ENCODE results near the gene NRBF2. TPM values are rescaled to one million over a fixed set of nuclear protein-coding genes. Genes with fewer than 3 reads are reported as not detected.
A peak's percentile ranks its signal among the peaks of the same experiment; 100 is the strongest.

The NRBF2 gene
- total RNA-seq, 1 experiment from 2014 or later = 32.9 TPM

- no peak overlapping the region for H3K4me3 ChIP-seq
- H3K9me3 ChIP-seq = no peaks in the 10 kb centered on the region
- no peaks in the 10 kb centered on the region for H3K27me3 ChIP-seq
- peaks cover 44% of the 10 kb centered on the region for H3K36me3 ChIP-seq
- no peak for DNase-seq
These were observed 40.5 kb downstream of the NRBF2 start for GRCh38 chr10:63173468-63174232.

GRCh38 chr10:63175534-63175933 lies 42.4 kb downstream of the NRBF2 start:
- Histone ChIP-seq H3K27me3 (no peaks in the 10 kb centered on the region), H3K9me3 (no peaks in the 10 kb centered on the region), H3K4me3 (no peak overlapping the region), H3K36me3 (peaks cover 32% of the 10 kb centered on the region)
- no peak for DNase-seq

GRCh38 chr10:63192826-63193225 lies 59.7 kb downstream of the NRBF2 start:
- Histone ChIP-seq H3K4me3 (no peak overlapping the region), H3K36me3 (peaks cover 49% of the 10 kb centered on the region), H3K9me3 (no peaks in the 10 kb centered on the region), H3K27me3 (no peaks in the 10 kb centered on the region)
- no peak for DNase-seq

- peak; percentile 21 for DNase-seq
- Histone ChIP-seq H3K36me3 (peaks cover 19% of the 10 kb centered on the region), H3K27me3 (no peaks in the 10 kb centered on the region), H3K9me3 (no peaks in the 10 kb centered on the region), H3K4me3 (no peak overlapping the region)
These were observed 64.4 kb downstream of the NRBF2 start for GRCh38 chr10:63197344-63198092.

- H3K36me3 ChIP-seq = peaks cover 10% of the 10 kb centered on the region
- no peak for DNase-seq
- no peak overlapping the region for H3K4me3 ChIP-seq
- no peaks in the 10 kb centered on the region for H3K27me3 ChIP-seq
- no peaks in the 10 kb centered on the region for H3K9me3 ChIP-seq
These were observed 66.6 kb downstream of the NRBF2 start for GRCh38 chr10:63199716-63200115.

GRCh38 chr10:63200431-63200830 lies 67.3 kb downstream of the NRBF2 start:
- Histone ChIP-seq H3K36me3 (peaks cover 14% of the 10 kb centered on the region), H3K9me3 (no peaks in the 10 kb centered on the region)
- no peak for DNase-seq

GRCh38 chr10:63201118-63201517 lies 68.0 kb downstream of the NRBF2 start:
- DNase-seq = no peak
- peaks cover 19% of the 10 kb centered on the region for H3K36me3 ChIP-seq

More at GRCh38 chr10:63200431-63200830, 67.3 kb downstream of the NRBF2 start:
- H3K27me3 ChIP-seq = no peaks in the 10 kb centered on the region
- no peak overlapping the region for H3K4me3 ChIP-seq

More at GRCh38 chr10:63201118-63201517, 68.0 kb downstream of the NRBF2 start:
- Histone ChIP-seq H3K9me3 (no peaks in the 10 kb centered on the region), H3K27me3 (no peaks in the 10 kb centered on the region), H3K4me3 (no peak overlapping the region)
